Stimulated activated CD4-positive, alpha-beta T cell treated with anti-CD3 and anti-CD28 coated beads, Interleukin-15, amount 100 ng/mL, for 48 hours (primary cell): Measurements from ENCODE around the gene PRPF6.

Experiments
- DNase-seq, 2 donors: peaks; one replicate each; pipeline ENCODE4 v3.0.0-alpha.2; 2020; ENCODE audit warnings: low read depth in 2 of 2

PRPF6 gene

GRCh38 chr20:63945921-63946920, 34.7 kb upstream of the PRPF6 start:
- no peak for DNase-seq

GRCh38 chr20:63946986-63947637, 33.8 kb upstream of the PRPF6 start:
- no peak for DNase-seq

GRCh38 chr20:63947638-63948456, 33.1 kb upstream of the PRPF6 start:
- no peak for DNase-seq

GRCh38 chr20:63950701-63951397, 30.1 kb upstream of the PRPF6 start:
- no peak for DNase-seq

- no peak for DNase-seq
Measured at GRCh38 chr20:63951398-63952209, 29.3 kb upstream of the PRPF6 start.

- DNase-seq, result no peak
Measured at GRCh38 chr20:63952210-63952535, 28.8 kb upstream of the PRPF6 start.

GRCh38 chr20:63952769-63953168, 28.2 kb upstream of the PRPF6 start:
- no peak for DNase-seq

GRCh38 chr20:63953764-63954429, 27.0 kb upstream of the PRPF6 start:
- no peak for DNase-seq

- no peak for DNase-seq
Measured at GRCh38 chr20:63955281-63955826, 25.6 kb upstream of the PRPF6 start.

- peak; percentile 84 to 85 for DNase-seq
Measured at GRCh38 chr20:63955827-63956663, 24.9 kb upstream of the PRPF6 start, which contains the start of gene UCKL1. Gene UCKL1 (minus strand): TSS chr20:63956416. CDS start chr20:63956372, 44 bp downstream.

- no peak for DNase-seq
Measured at GRCh38 chr20:63956664-63957003, 24.3 kb upstream of the PRPF6 start.

GRCh38 chr20:63957004-63957689, 23.8 kb upstream of the PRPF6 start:
- peak in 1 of 2 donors; percentile 70 for DNase-seq

GRCh38 chr20:63957690-63958441, 23.1 kb upstream of the PRPF6 start:
- no peak for DNase-seq

- DNase-seq, result no peak
Measured at GRCh38 chr20:63958471-63958870, 22.5 kb upstream of the PRPF6 start.

- no peak for DNase-seq
Measured at GRCh38 chr20:63958964-63959698, 21.8 kb upstream of the PRPF6 start.

- no peak for DNase-seq
Measured at GRCh38 chr20:63959699-63960075, 21.2 kb upstream of the PRPF6 start.
